Tibial nerve (tissue), 3 donors: Measurements from ENCODE around the gene IPO7.

ENCODE experiments used
- CTCF ChIP-seq, 5 experiments: fragments of 200-600 bp in 3 of 5; fragments of 450-650 bp in 2 of 5; sonication (generic) in 3 of 5; IDR thresholded peaks; one replicate each; pipeline ENCODE4 v1.5.1; 2016 to 2019; ENCODE audit warnings: antibody characterized with exemption in 5 of 5, mild to moderate bottlenecking in 3 of 5, moderate library complexity in 2 of 5
- POLR2A ChIP-seq, 2 donors: fragments of 450-650 bp; IDR thresholded peaks; one replicate each; pipeline ENCODE4 v1.6.1; 2017; ENCODE audit warnings: antibody characterized with exemption in 2 of 2, mild to moderate bottlenecking in 2 of 2, moderate library complexity in 2 of 2

- no peak for TF ChIP-seq CTCF (IDR thresholded peaks at IDR 0.05)
- TF ChIP-seq POLR2A (IDR thresholded peaks at IDR 0.05), result no peak
Measured at GRCh38 chr11:9396310-9396709, 11.9 kb downstream of the IPO7 start.
